Right ventricle myocardium inferior (tissue), 1 donor: ENCODE measurements around the gene FAF2. TPM values are rescaled to one million over a fixed set of nuclear protein-coding genes. Genes with fewer than 3 reads are reported as not detected.
A peak's percentile ranks its signal among the peaks of the same experiment; 100 is the strongest.

Source experiments
- ATAC-seq: fragments of 200-7000 bp; cut with Tn5 transposase; one replicate; pipeline ENCODE4 v1.9.1; 2020; ENCODE audit warnings: mild to moderate bottlenecking, moderate library complexity
- DNase-seq: peaks from one replicate; pipeline ENCODE4 v3.0.0; 2021; ENCODE audit errors: missing footprints
- intact Hi-C: fragments of 100-400 bp; cut with DNase I; formaldehyde crosslinking; loops from one replicate; pipeline ENCODE4 v1.11.0; 2022
- total RNA-seq: library from RNA; stranded (reverse); fragmentation: NEBNext Ultra II Directional; extraction: Animal tissue kit (Norgen Biotek cat#: 25700); gene quantifications from one replicate; pipeline ENCODE4 v1.2.1, GENCODE V29; 2021
- donor health status: DM: no; HTN: yes; CAD: no; lungs with severe emphysema.

FAF2 gene
- total RNA-seq, 1 donor from 2014 or later, result 15.7 TPM

- ATAC-seq (no peak), DNase-seq (no peak)
- intact Hi-C loops, result no loop called here
Measured at GRCh38 chr5:176524138-176524537, 76.0 kb downstream of the FAF2 start.

- DNase-seq, result no peak
- intact Hi-C loops, result no loop called here
Measured at GRCh38 chr5:176524987-176525386, 76.8 kb downstream of the FAF2 start.

GRCh38 chr5:176525677-176526076 lies 77.5 kb downstream of the FAF2 start:
- no peak for ATAC-seq
- intact Hi-C loops, result no loop called here
- DNase-seq, result no peak

More at GRCh38 chr5:176524987-176525386, 76.8 kb downstream of the FAF2 start:
- ATAC-seq, result no peak

- ATAC-seq, result no peak
- intact Hi-C loops, result no loop called here
- no peak for DNase-seq
Measured at GRCh38 chr5:176526462-176526861, 78.3 kb downstream of the FAF2 start.

GRCh38 chr5:176527246-176528222 lies 79.3 kb downstream of the FAF2 start:
- peak; percentile 60 for DNase-seq
- intact Hi-C loops, result no loop called here
- peak; percentile 14 for ATAC-seq

- intact Hi-C loops, result no loop called here
- peak; percentile 63 for ATAC-seq
Measured at GRCh38 chr5:176528301-176528700, 80.1 kb downstream of the FAF2 start.

GRCh38 chr5:176528761-176529115 lies 80.6 kb downstream of the FAF2 start:
- intact Hi-C loops, result no loop called here
- ATAC-seq (peak; percentile 15), DNase-seq (peak; percentile 66)

More at GRCh38 chr5:176528301-176528700, 80.1 kb downstream of the FAF2 start:
- DNase-seq, result peak; percentile 72

GRCh38 chr5:176529116-176529740 lies 81.0 kb downstream of the FAF2 start:
- ATAC-seq (no peak), DNase-seq (peak; percentile 49)
- intact Hi-C loops, result no loop called here

GRCh38 chr5:176529741-176530141 lies 81.6 kb downstream of the FAF2 start:
- intact Hi-C loops, result no loop called here
- no peak for ATAC-seq
- DNase-seq, result peak; percentile 69

GRCh38 chr5:176530393-176530982 lies 82.3 kb downstream of the FAF2 start:
- DNase-seq (peak; percentile 53), ATAC-seq (no peak)
- intact Hi-C loops, result no loop called here

GRCh38 chr5:176530983-176531901 lies 83.1 kb downstream of the FAF2 start:
- DNase-seq (peak; percentile 59), ATAC-seq (no peak)
- intact Hi-C loops, result no loop called here

- no peak for ATAC-seq
- intact Hi-C loops, result no loop called here
- DNase-seq, result peak; percentile 55
Measured at GRCh38 chr5:176531902-176532493, 83.8 kb downstream of the FAF2 start.

- intact Hi-C loops, result no loop called here
- DNase-seq, result peak; percentile 52
Measured at GRCh38 chr5:176532795-176533194, 84.6 kb downstream of the FAF2 start.

GRCh38 chr5:176533390-176533789 lies 85.2 kb downstream of the FAF2 start:
- peak; percentile 81 for DNase-seq
- intact Hi-C loops, result no loop called here

More at GRCh38 chr5:176532795-176533194, 84.6 kb downstream of the FAF2 start:
- no peak for ATAC-seq

GRCh38 chr5:176533894-176534611 lies 85.9 kb downstream of the FAF2 start:
- DNase-seq (peak; percentile 74), ATAC-seq (no peak)
- intact Hi-C loops, result no loop called here

More at GRCh38 chr5:176533390-176533789, 85.2 kb downstream of the FAF2 start:
- no peak for ATAC-seq

- intact Hi-C loops, result no loop called here
- ATAC-seq, result no peak
- DNase-seq, result no peak
Measured at GRCh38 chr5:176534640-176535039, 86.5 kb downstream of the FAF2 start.

- DNase-seq (peak; percentile 50), ATAC-seq (no peak)
- intact Hi-C loops, result no loop called here
Measured at GRCh38 chr5:176535101-176535663, 87.0 kb downstream of the FAF2 start.
